ENCODE measurements around the gene XG.
"Not testable (repeated sequence)": the region's sequence is repeated elsewhere in the genome, so short reads cannot be mapped to it uniquely, and the experiment has no call there.

The XG gene

GRCh38 chrX:2781698-2782097, 29.9 kb downstream of the XG start:
- DNase-seq = peak; percentile 32

GRCh38 chrX:2782171-2782570, 30.3 kb downstream of the XG start:
- peak; percentile 22 for DNase-seq

GRCh38 chrX:2782778-2783177, 30.9 kb downstream of the XG start:
- no peak for DNase-seq

GRCh38 chrX:2784026-2784425, 32.2 kb downstream of the XG start:
- DNase-seq = no peak

GRCh38 chrX:2785538-2785937, 33.7 kb downstream of the XG start:
- DNase-seq = no peak

- no peak for DNase-seq
Measured at GRCh38 chrX:2788980-2789379, 37.1 kb downstream of the XG start.

GRCh38 chrX:2789569-2789968, 37.7 kb downstream of the XG start:
- DNase-seq = no peak

- DNase-seq = no peak
Measured at GRCh38 chrX:2793752-2794151, 41.9 kb downstream of the XG start.

GRCh38 chrX:2794336-2794735, 42.5 kb downstream of the XG start:
- no peak for DNase-seq

GRCh38 chrX:2796808-2797207, 45.0 kb downstream of the XG start:
- not testable (repeated sequence) for DNase-seq

- DNase-seq = no peak
Measured at GRCh38 chrX:2799369-2799768, 47.5 kb downstream of the XG start.

GRCh38 chrX:2799980-2800379, 48.1 kb downstream of the XG start:
- not testable (repeated sequence) for DNase-seq

- no peak for DNase-seq
Measured at GRCh38 chrX:2801223-2801622, 49.4 kb downstream of the XG start.

- not testable (repeated sequence) for DNase-seq
Measured at GRCh38 chrX:2802376-2803090, 50.7 kb downstream of the XG start.

- not testable (repeated sequence) for DNase-seq
Measured at GRCh38 chrX:2803486-2803885, 51.6 kb downstream of the XG start.

- DNase-seq = not testable (repeated sequence)
Measured at GRCh38 chrX:2804106-2804843, 52.4 kb downstream of the XG start.

GRCh38 chrX:2804858-2805257, 53.0 kb downstream of the XG start:
- DNase-seq = not testable (repeated sequence)

- no peak for DNase-seq
Measured at GRCh38 chrX:2811271-2811670, 59.4 kb downstream of the XG start.

GRCh38 chrX:2812161-2812907, 60.5 kb downstream of the XG start:
- DNase-seq = peak; percentile 44

GRCh38 chrX:2817036-2817435, 65.2 kb downstream of the XG start:
- DNase-seq = no peak

- peak; percentile 47 for DNase-seq
Measured at GRCh38 chrX:2819345-2820135, 67.7 kb downstream of the XG start.

GRCh38 chrX:2820136-2820771, 68.4 kb downstream of the XG start:
- DNase-seq = no peak

All from DMS53 (cell line).